Colonic mucosa (tissue), 4 donors: Measurements from ENCODE around the gene DDAH1. TPM values are rescaled to one million over a fixed set of nuclear protein-coding genes. Genes with fewer than 3 reads are reported as not detected.

Experiments used
- DNase-seq: peaks from one replicate; pipeline ENCODE4 v3.0.0-alpha.2; 2020
- H3K27ac ChIP-seq: fragments of 200-600 bp; one replicate; pipeline ENCODE4 v1.8.0; 2021
- H3K27me3 ChIP-seq: fragments of 200-600 bp; one replicate; pipeline ENCODE4 v1.8.0; 2021
- H3K36me3 ChIP-seq: fragments of 200-600 bp; one replicate; pipeline ENCODE4 v1.8.0; 2021
- H3K4me1 ChIP-seq: fragments of 200-600 bp; one replicate; pipeline ENCODE4 v1.8.0; 2021; ENCODE audit warnings: mild to moderate bottlenecking
- H3K4me3 ChIP-seq: fragments of 200-600 bp; one replicate; pipeline ENCODE4 v1.8.0; 2021
- H3K9ac ChIP-seq, 2 donors: one replicate each; pipeline ENCODE4 v1.7.0; 2013; ENCODE audit warnings: control low read depth in 2 of 2, low read depth in 2 of 2, low read length in 2 of 2
- H3K9me3 ChIP-seq: fragments of 200-600 bp; one replicate; pipeline ENCODE4 v1.8.0; 2021
- CTCF ChIP-seq: fragments of 200-600 bp; IDR thresholded peaks from one replicate; pipeline ENCODE4 v1.8.0; 2022; ENCODE audit warnings: antibody characterized with exemption, mild to moderate bottlenecking
- intact Hi-C: fragments of 100-400 bp; cut with DNase I; formaldehyde crosslinking; loops from one replicate; pipeline ENCODE4 v1.14.1; 2022
- total RNA-seq, 2 donors: library from RNA; stranded (reverse); fragmentation: NEBNext Ultra II Directional in 1 of 2; extraction: Animal tissue kit (Norgen Biotek cat#: 25700) in 1 of 2; gene quantifications; one replicate each; pipeline ENCODE4 v1.2.1, GENCODE V29; 2021
- donor health status: healthy.
- donor health status: DM: no; HTN: no; CAD: no.
- donor health status: DM: no; HTN: no; CAD: no.

DDAH1 gene
- total RNA-seq, 2 donors from 2014 or later = 130 to 144 TPM

GRCh38 chr1:85359874-85360721 lies 104.9 kb downstream of the DDAH1 start:
- Histone ChIP-seq H3K27ac (no peak overlapping the region), H3K4me1 (no peaks in the 10 kb centered on the region), H3K36me3 (no peaks in the 10 kb centered on the region), H3K27me3 (no peaks in the 10 kb centered on the region), H3K9ac (no peak overlapping the region), H3K4me3 (no peak overlapping the region), H3K9me3 (no peaks in the 10 kb centered on the region)
- no peak for TF ChIP-seq CTCF
- no peak for DNase-seq
- intact Hi-C loops = no loop called here

- no peak for DNase-seq
- no peaks in the 10 kb centered on the region for H3K4me1 ChIP-seq
- H3K27me3 ChIP-seq = no peaks in the 10 kb centered on the region
- no peaks in the 10 kb centered on the region for H3K9me3 ChIP-seq
- no peak overlapping the region for H3K27ac ChIP-seq
- H3K9ac ChIP-seq = no peak overlapping the region
- no peak overlapping the region for H3K4me3 ChIP-seq
- TF ChIP-seq CTCF = no peak
- no peaks in the 10 kb centered on the region for H3K36me3 ChIP-seq
- intact Hi-C loops = no loop called here
These were observed 106.1 kb downstream of the DDAH1 start for GRCh38 chr1:85358702-85359438.

- no peaks in the 10 kb centered on the region for H3K4me1 ChIP-seq
- H3K9me3 ChIP-seq = no peaks in the 10 kb centered on the region
- no peak for TF ChIP-seq CTCF
- H3K4me3 ChIP-seq = no peak overlapping the region
- no peak overlapping the region for H3K9ac ChIP-seq
- intact Hi-C loops = no loop called here
- DNase-seq = no peak
- H3K27ac ChIP-seq = no peak overlapping the region
- no peaks in the 10 kb centered on the region for H3K27me3 ChIP-seq
- no peaks in the 10 kb centered on the region for H3K36me3 ChIP-seq
These were observed 107.1 kb downstream of the DDAH1 start for GRCh38 chr1:85357817-85358216.

GRCh38 chr1:85356130-85356529 lies 108.8 kb downstream of the DDAH1 start:
- Histone ChIP-seq H3K36me3 (no peaks in the 10 kb centered on the region), H3K4me3 (no peak overlapping the region), H3K27ac (no peak overlapping the region), H3K4me1 (no peaks in the 10 kb centered on the region), H3K27me3 (no peaks in the 10 kb centered on the region), H3K9me3 (no peaks in the 10 kb centered on the region), H3K9ac (no peak overlapping the region)
- no peak for TF ChIP-seq CTCF
- DNase-seq = no peak
- intact Hi-C loops = no loop called here

- no peak overlapping the region for H3K9ac ChIP-seq
- DNase-seq = no peak
- H3K9me3 ChIP-seq = no peaks in the 10 kb centered on the region
- H3K4me1 ChIP-seq = no peaks in the 10 kb centered on the region
- intact Hi-C loops = no loop called here
- no peaks in the 10 kb centered on the region for H3K36me3 ChIP-seq
- no peak overlapping the region for H3K27ac ChIP-seq
- H3K27me3 ChIP-seq = no peaks in the 10 kb centered on the region
- no peak overlapping the region for H3K4me3 ChIP-seq
- no peak for TF ChIP-seq CTCF
These were observed 112.9 kb downstream of the DDAH1 start for GRCh38 chr1:85352055-85352454.
